Measurements from ENCODE around the gene GALNT8.

Gene GALNT8

DNA sequence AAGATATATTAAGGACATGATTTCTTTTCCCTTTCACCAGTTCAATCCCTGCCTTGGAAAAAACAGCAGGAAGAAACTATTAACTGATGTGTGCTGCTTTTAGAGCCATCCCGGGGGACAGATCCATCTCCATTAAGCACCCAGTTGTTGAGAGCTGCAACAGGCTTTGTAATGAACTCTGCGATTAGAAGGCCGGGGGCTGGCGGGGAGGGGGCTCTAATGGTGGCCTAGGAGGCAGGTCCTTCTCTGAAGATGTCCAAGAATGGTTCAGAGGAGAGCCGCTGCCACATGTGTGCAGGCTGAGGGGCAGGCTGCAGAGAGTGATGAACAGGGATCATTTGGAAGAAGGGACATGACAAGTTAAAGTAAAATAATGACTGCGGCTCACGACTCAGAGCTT, 67.8 kb downstream of the GALNT8 start:
- TF ChIP-seq, protein P1, sequence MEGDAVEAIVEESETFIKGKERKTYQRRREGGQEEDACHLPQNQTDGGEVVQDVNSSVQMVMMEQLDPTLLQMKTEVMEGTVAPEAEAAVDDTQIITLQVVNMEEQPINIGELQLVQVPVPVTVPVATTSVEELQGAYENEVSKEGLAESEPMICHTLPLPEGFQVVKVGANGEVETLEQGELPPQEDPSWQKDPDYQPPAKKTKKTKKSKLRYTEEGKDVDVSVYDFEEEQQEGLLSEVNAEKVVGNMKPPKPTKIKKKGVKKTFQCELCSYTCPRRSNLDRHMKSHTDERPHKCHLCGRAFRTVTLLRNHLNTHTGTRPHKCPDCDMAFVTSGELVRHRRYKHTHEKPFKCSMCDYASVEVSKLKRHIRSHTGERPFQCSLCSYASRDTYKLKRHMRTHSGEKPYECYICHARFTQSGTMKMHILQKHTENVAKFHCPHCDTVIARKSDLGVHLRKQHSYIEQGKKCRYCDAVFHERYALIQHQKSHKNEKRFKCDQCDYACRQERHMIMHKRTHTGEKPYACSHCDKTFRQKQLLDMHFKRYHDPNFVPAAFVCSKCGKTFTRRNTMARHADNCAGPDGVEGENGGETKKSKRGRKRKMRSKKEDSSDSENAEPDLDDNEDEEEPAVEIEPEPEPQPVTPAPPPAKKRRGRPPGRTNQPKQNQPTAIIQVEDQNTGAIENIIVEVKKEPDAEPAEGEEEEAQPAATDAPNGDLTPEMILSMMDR (IDR thresholded peaks at IDR 0.05; ENCODE audit: low read depth, low read length) = no peak
- no peak for DNase-seq (ENCODE audit: low read depth, low spot score)
- in situ Hi-C loops (cut with HindIII; ENCODE audit: low sequenced_read_pairs) = no loop called here
- no peak overlapping the region for H3K4me3 ChIP-seq (ENCODE audit: low read depth, low read length)

DNA sequence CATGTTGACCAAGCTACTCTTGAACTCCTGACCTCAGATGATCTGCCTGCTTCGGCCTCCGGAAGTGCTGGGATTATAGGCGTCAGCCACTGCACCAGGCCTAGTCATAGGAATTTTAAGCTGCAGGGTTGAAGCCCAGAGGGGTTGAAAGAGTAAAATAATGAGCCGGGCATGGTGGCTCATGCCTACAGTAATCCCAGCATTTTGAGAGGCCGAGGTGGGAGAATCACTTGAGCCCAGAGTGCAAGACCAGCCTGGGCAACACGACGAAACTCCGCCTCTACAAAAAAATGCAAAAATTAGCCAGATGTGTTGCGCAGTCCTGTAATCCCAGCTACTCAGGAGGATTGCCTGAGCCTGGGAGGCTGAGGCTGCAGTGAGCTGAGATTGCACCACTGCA, 69.6 kb downstream of the GALNT8 start:
- TF ChIP-seq, protein P1 (IDR thresholded peaks at IDR 0.05; ENCODE audit: low read depth, low read length) = no peak
- in situ Hi-C loops (cut with HindIII; ENCODE audit: low sequenced_read_pairs) = no loop called here
- no peak overlapping the region for H3K4me3 ChIP-seq (ENCODE audit: low read depth, low read length)
- no peak for DNase-seq (ENCODE audit: low read depth, low spot score)

DNA sequence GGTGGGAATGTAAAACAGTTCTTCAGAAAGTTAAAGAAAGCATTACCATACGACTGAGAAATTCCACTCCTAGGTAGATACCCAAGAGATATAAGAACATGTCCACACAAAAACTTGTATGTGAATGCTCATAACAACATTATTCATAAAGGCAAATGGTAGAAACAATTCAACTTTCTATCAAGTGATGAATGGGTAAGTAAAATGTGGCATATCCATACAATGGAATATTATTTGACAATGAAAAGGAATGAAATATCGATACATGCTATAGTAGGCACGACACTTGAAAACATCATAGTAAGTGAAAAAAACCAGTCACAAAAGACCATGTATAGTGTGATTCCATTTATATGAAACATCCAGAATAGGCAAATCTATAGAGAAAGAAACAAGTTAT, 71.3 kb downstream of the GALNT8 start:
- DNase-seq (ENCODE audit: low read depth, low spot score) = no peak
- TF ChIP-seq, protein P1 (IDR thresholded peaks at IDR 0.05; ENCODE audit: low read depth, low read length) = no peak
- H3K4me3 ChIP-seq (ENCODE audit: low read depth, low read length) = no peak overlapping the region
- in situ Hi-C loops (cut with HindIII; ENCODE audit: low sequenced_read_pairs) = no loop called here

DNA sequence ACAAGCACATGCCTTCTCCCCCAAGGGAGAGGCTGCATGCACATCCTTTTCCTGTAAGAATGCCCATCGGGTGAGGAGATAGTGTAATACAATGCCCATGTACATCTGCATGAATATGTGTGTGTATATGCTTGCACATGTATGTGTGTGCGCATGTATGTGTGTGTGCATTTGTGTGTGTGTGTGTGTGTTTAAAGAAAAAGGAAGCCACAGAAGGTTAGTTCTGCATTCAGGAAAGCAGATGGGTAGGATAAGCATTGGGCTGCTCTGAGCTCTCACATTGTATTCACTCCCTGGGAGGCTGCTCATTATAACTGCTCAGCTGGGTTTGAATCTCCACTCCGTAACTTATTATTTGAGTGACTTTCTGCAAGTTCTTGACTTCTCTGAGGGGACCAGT, 74.3 kb downstream of the GALNT8 start:
- no peak for DNase-seq (ENCODE audit: low read depth, low spot score)

DNA sequence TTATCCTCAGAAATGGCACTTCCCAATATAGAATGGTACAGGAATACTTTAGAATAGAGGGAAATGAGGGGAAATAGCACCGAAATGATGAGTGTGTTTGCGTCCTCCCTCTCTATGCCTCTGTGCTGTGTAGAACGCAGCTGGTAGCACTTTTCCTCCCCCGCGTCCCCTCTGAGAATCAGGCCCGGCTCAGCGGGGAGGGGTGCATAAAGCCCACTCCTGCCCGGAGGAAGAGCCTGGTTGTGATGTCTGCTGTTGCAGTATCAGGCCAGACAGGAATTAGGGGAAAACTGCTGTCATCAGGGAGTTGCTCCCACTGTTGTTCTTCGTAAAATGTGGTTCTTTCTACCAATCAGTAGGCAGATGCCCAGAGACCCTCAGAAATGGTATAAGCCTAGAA, 76.0 kb downstream of the GALNT8 start:
- TF ChIP-seq, protein P1 (IDR thresholded peaks at IDR 0.05; ENCODE audit: low read depth, low read length) = no peak
- in situ Hi-C loops (cut with HindIII; ENCODE audit: low sequenced_read_pairs) = no loop called here
- no peak for DNase-seq (ENCODE audit: low read depth, low spot score)
- H3K4me3 ChIP-seq (ENCODE audit: low read depth, low read length) = no peak overlapping the region

More for the DNA sequence above, 74.3 kb downstream of the GALNT8 start:
- H3K4me3 ChIP-seq (ENCODE audit: low read depth, low read length) = no peak overlapping the region
- in situ Hi-C loops (cut with HindIII; ENCODE audit: low sequenced_read_pairs) = no loop called here
- TF ChIP-seq, protein P1 (IDR thresholded peaks at IDR 0.05; ENCODE audit: low read depth, low read length) = no peak

DNA sequence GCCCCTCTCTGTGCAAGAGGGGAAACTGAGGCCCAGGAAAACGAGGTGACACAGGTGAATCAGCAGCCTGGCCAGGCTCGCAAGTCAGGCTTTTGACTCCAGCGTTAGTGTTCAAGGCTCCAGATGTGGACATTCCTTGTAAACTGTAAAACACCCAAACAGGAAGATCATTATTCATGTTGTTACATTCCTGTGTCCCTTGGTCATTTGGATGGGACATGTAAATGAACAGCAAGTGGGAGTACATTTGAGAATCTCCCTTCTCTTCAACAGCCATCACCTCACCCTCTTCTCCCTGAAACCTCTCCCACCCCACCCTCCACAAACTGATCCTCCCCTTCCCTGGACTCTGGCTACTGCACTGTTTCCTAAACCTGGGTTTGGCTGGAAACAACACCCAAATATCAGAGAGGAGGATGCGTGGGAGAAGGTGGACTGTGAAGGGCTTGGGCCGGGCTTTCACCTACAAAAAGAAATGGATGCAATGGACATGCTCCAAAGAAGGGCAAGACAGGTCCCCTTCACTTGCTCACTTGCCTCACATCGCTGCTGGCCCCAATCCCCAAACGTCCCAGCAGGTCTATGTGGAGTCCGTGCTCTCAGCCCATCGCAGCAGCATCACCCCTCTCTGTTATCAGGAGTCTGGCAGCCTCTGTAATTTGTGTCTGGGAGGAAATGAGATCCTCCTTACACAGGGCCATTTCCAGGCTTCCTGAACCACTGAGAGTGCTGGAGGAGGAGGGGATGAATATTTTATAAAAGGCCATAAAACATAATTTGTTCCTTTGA, 76.7 kb downstream of the GALNT8 start:
- no peak overlapping the region for H3K4me3 ChIP-seq (ENCODE audit: low read depth, low read length)
- no peak for DNase-seq (ENCODE audit: low read depth, low spot score)
- TF ChIP-seq, protein P1 (IDR thresholded peaks at IDR 0.05; ENCODE audit: low read depth, low read length) = no peak
- in situ Hi-C loops (cut with HindIII; ENCODE audit: low sequenced_read_pairs) = no loop called here

Data from astrocyte of the spinal cord (primary cell).